IMR-90 (cell line): Measurements from ENCODE around the gene PGBD4. TPM values are rescaled to one million over a fixed set of nuclear protein-coding genes. Genes with fewer than 3 reads are reported as not detected.

ENCODE experiments used
- ATAC-seq: fragments of 200-7000 bp; cut with Tn5 transposase; 2 replicates; pipeline ENCODE4 v1.9.1; 2020; ENCODE audit warnings: low read depth, mild to moderate bottlenecking, moderate library complexity
- BruUV-seq: library from RNA; stranded (reverse); fragments of 400-500 nt; replicated peaks from 2 replicates; lab custom pipeline; 2021; lab: Mats Ljungman, UMichigan
- CTCF ChIA-PET: fragments of 300-600 bp; formaldehyde crosslinking; extraction: SDS; loops from one replicate; lab custom pipeline; 2021; ENCODE audit warnings: antibody characterized with exemption; lab: Yijun Ruan, JAX
- POLR2A ChIA-PET: fragments of 300-600 bp; sonication (Branson Sonifier 250); formaldehyde crosslinking; loops from one replicate; lab custom pipeline; 2022; ENCODE audit warnings: antibody characterized with exemption; ENCODE audit not compliant: unreplicated experiment; lab: Charles Lee
- DNase-seq: peaks from one replicate; pipeline ENCODE4 v3.0.0; 2013
- H2AFZ ChIP-seq: replicated peaks from 2 replicates; pipeline ENCODE3; 2013; ENCODE audit warnings: low read length, mild to moderate bottlenecking; ENCODE audit not compliant: poor library complexity
- H2AK5ac ChIP-seq: 2 replicates; pipeline ENCODE4 v1.6.1; 2013; ENCODE audit warnings: low read depth, low read length, inconsistent platforms
- H2AK9ac ChIP-seq: replicated peaks from 2 replicates; pipeline ENCODE3; 2013; ENCODE audit warnings: mild to moderate bottlenecking, low read depth, low read length, moderate library complexity; ENCODE audit not compliant: poor library complexity
- H2BK120ac ChIP-seq: 2 replicates; pipeline ENCODE4 v1.6.1; 2013; ENCODE audit warnings: low read depth, low read length, inconsistent platforms
- H2BK15ac ChIP-seq: 3 replicates; pipeline ENCODE4 v1.6.1; 2013; ENCODE audit warnings: low read depth, low read length, inconsistent platforms
- H2BK20ac ChIP-seq: 2 replicates; pipeline ENCODE4 v1.6.1; 2013; ENCODE audit warnings: low read depth, mild to moderate bottlenecking, inconsistent platforms, low read length, moderate library complexity
- H2BK5ac ChIP-seq: 2 replicates; pipeline ENCODE4 v1.6.1; 2013; ENCODE audit warnings: mild to moderate bottlenecking, low read depth, low read length, inconsistent platforms; ENCODE audit not compliant: poor library complexity, severe bottlenecking
- H3K14ac ChIP-seq: replicated peaks from 2 replicates; pipeline ENCODE4 v1.6.1; 2013; ENCODE audit warnings: low read depth, low read length, inconsistent platforms
- H3K18ac ChIP-seq: 2 replicates; pipeline ENCODE4 v1.6.1; 2013; ENCODE audit warnings: low read depth, low read length, control low read depth
- H3K23ac ChIP-seq: 2 replicates; pipeline ENCODE4 v1.6.1; 2013; ENCODE audit warnings: low read depth, low read length, inconsistent platforms
- H3K27ac ChIP-seq: 2 replicates; pipeline ENCODE4 v1.5.1; 2013; ENCODE audit warnings: mild to moderate bottlenecking, control low read depth, low read length; ENCODE audit not compliant: insufficient read depth
- H3K27me3 ChIP-seq: 2 replicates; pipeline ENCODE4 v1.6.1; 2013; ENCODE audit warnings: low read length; ENCODE audit not compliant: control insufficient read depth, insufficient read depth
- H3K36me3 ChIP-seq: 2 replicates; pipeline ENCODE4 v1.6.1; 2013; ENCODE audit warnings: low read length, mixed read lengths; ENCODE audit not compliant: control insufficient read depth, insufficient read depth
- H3K4ac ChIP-seq: 2 replicates; pipeline ENCODE4 v1.6.1; 2013; ENCODE audit warnings: low read depth, low read length, inconsistent platforms
- H3K4me1 ChIP-seq: 2 replicates; pipeline ENCODE4 v1.6.1; 2013; ENCODE audit warnings: low read length, mixed read lengths; ENCODE audit not compliant: control insufficient read depth, insufficient read depth
- H3K4me2 ChIP-seq: 2 replicates; pipeline ENCODE4 v1.6.1; 2013; ENCODE audit warnings: low read depth, mild to moderate bottlenecking, control low read depth, low read length, moderate library complexity
- H3K4me3 ChIP-seq: 2 replicates; pipeline ENCODE4 v1.5.1; 2013; ENCODE audit warnings: low read depth, mild to moderate bottlenecking, control low read depth, low read length, moderate library complexity; ENCODE audit not compliant: insufficient read depth
- H3K56ac ChIP-seq: 2 replicates; pipeline ENCODE4 v1.6.1; 2013; ENCODE audit warnings: low read length, inconsistent platforms; ENCODE audit not compliant: insufficient read depth; ENCODE audit errors: extremely low read depth
- H3K79me1 ChIP-seq, 2 experiments: 2 replicates each; pipeline ENCODE4 v1.6.1; 2013; ENCODE audit warnings: low read length in 2 of 2, inconsistent platforms in 1 of 2, low read depth in 1 of 2
- H3K9ac ChIP-seq: 2 replicates; pipeline ENCODE4 v1.6.1; 2013; ENCODE audit warnings: low read depth, low read length, control low read depth
- H3K9me1 ChIP-seq: 2 replicates; pipeline ENCODE4 v1.6.1; 2013; ENCODE audit warnings: low read length, inconsistent platforms; ENCODE audit not compliant: insufficient read depth
- H3K9me3 ChIP-seq: 2 replicates; pipeline ENCODE4 v1.6.1; 2013; ENCODE audit warnings: low read length; ENCODE audit not compliant: control insufficient read depth, insufficient read depth
- H4K20me1 ChIP-seq: 2 replicates; pipeline ENCODE4 v1.6.1; 2013; ENCODE audit warnings: low read length, inconsistent platforms; ENCODE audit not compliant: insufficient read depth
- H4K5ac ChIP-seq: 2 replicates; pipeline ENCODE4 v1.6.1; 2013; ENCODE audit warnings: mild to moderate bottlenecking, low read depth, low read length, control low read depth
- H4K8ac ChIP-seq, 2 experiments: 2 replicates each; pipeline ENCODE4 v1.6.1; 2013; ENCODE audit warnings: low read depth in 2 of 2, low read length in 2 of 2, control low read depth in 1 of 2, inconsistent platforms in 1 of 2
- H4K91ac ChIP-seq: 2 replicates; pipeline ENCODE4 v1.6.1; 2013; ENCODE audit warnings: low read depth, low read length, inconsistent platforms; ENCODE audit not compliant: insufficient read depth
- MAFK ChIP-seq: IDR thresholded peaks from 2 replicates; pipeline ENCODE4 v1.6.1; 2012; ENCODE audit warnings: low read depth, low read length, improper control_type of control experiment
- MXI1 ChIP-seq: IDR thresholded peaks from 2 replicates; pipeline ENCODE4 v1.6.1; 2012; ENCODE audit warnings: low read depth, mild to moderate bottlenecking, low read length, moderate library complexity, borderline replicate concordance
- RAD21 ChIP-seq: IDR thresholded peaks from 2 replicates; pipeline ENCODE4 v1.6.1; 2012; ENCODE audit warnings: low read length, improper control_type of control experiment
- RCOR1 ChIP-seq: IDR thresholded peaks from 2 replicates; pipeline ENCODE4 v1.6.1; 2012; ENCODE audit warnings: mild to moderate bottlenecking, low read length, improper control_type of control experiment; ENCODE audit not compliant: insufficient replicate concordance
- WGBS, 2 experiments: methylation state at CpG; one replicate each; pipeline versions ENCODE4 v1.1.5 to v1.1.7; 2013; ENCODE audit warnings: missing lambda C conversion rate in 2 of 2; ENCODE audit not compliant: insufficient read length in 1 of 2; ENCODE audit errors: extremely low coverage in 2 of 2; 5-methylcytosine and 5-hydroxymethylcytosine counted together
- dilution Hi-C: fragments of 300-500 bp; cut with HindIII; formaldehyde crosslinking; loops from one replicate; pipeline ENCODE4 v1.14.3; 2018; ENCODE audit warnings: low sequenced_read_pairs; ENCODE audit not compliant: unreplicated experiment
- in situ Hi-C: fragments of 300-500 bp; cut with MboI; formaldehyde crosslinking; loops from 3 replicates; pipeline ENCODE4 v1.14.3; 2019; ENCODE audit warnings: low sequenced_read_pairs, inconsistent platforms, mixed read lengths
- intact Hi-C: fragments of 100-400 bp; cut with micrococcal nuclease; formaldehyde crosslinking; loops from 2 replicates; pipeline ENCODE4 v1.10.0; 2022
- polyA plus RNA-seq, 3 experiments: library from polyadenylated mRNA; depleted of rRNA; stranded (reverse); fragments of >200 nt; gene quantifications; 2 replicates each; pipeline ENCODE4 v1.2.3, GENCODE V29; 2012; ENCODE audit warnings: low replicate concordance in 1 of 3
- total RNA-seq: library from RNA; depleted of rRNA; stranded (reverse); fragments of >200 nt; gene quantifications from 2 replicates; pipeline ENCODE4 v1.2.3, GENCODE V29; 2012

Gene PGBD4
- total and polyA plus RNA-seq, 2 of the 4 experiments (the other 2 are of a cell fraction): 0.89 to 1.3 TPM

DNA sequence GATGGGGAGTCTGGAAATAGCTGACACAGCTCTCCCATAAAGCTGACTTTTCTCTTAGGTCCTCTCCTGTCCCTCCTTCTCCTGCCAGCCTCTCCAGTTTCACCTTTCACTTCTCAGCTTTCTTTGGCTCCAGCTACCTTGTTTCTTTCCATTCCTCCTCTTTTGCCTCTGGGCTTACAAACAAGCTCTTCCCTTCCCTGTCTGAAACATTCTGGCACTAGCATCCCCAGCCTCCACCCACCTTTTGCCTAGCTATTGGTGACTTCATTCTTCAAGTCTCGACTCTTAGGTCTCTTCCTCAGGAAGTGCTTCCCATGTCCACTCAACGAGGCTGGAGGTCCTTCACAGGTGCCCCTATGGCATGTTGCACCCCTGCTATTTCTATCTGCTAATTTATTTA is 42.4 kb upstream of the PGBD4 start:
- TF ChIP-seq RCOR1 (no peak), RAD21 (no peak), MAFK (0 out of 2 replicates have a peak, but pooled peaks have one; percentile 21), MXI1 (no peak)
- Histone ChIP-seq H4K8ac (no peak overlapping the region), H2AK9ac (no peak overlapping the region), H3K9me3 (no peaks in the 10 kb centered on the region), H3K9ac (no peak overlapping the region), H3K23ac (no peak overlapping the region; the same call in 1 of the 2 replicates), H3K4me1 (peaks cover 7% of the 10 kb centered on the region), H3K9me1 (peaks cover 6% of the 10 kb centered on the region), H2BK120ac (peak overlapping the region; percentile 40; the same call in 1 of the 2 replicates), H2AFZ (peak overlapping the region; percentile 4), H4K91ac (no peak overlapping the region), H3K79me1 (no peaks in the 10 kb centered on the region), H3K4me3 (no peak overlapping the region), H2BK20ac (0 out of 2 replicates have a peak overlapping the region, but pooled peaks have one; percentile 3), H3K56ac (no peak overlapping the region), H2BK15ac (0 out of 3 replicates have a peak overlapping the region, but pooled peaks have one; percentile 60), H3K18ac (no peak overlapping the region), H3K4ac (no peak overlapping the region), H4K5ac (no peak overlapping the region), H2BK5ac (no peak overlapping the region), H3K14ac (no peak overlapping the region), H2AK5ac (0 out of 2 replicates have a peak overlapping the region, but pooled peaks have one; percentile 1), H3K36me3 (no peaks in the 10 kb centered on the region), H3K27me3 (no peaks in the 10 kb centered on the region), H3K4me2 (no peak overlapping the region), H4K20me1 (no peaks in the 10 kb centered on the region), H3K27ac (no peak overlapping the region)
- dilution Hi-C loops: no loop called here
- ATAC-seq (no peak), DNase-seq (no peak)
- POLR2A ChIA-PET: no interaction called here
- no TSS peak for BruUV-seq
- 80% methylated on average over 1 of the region's 2 CpGs; no CpG with 5 or more reads in 1 of the 2 experiments for WGBS, 2 experiments
- CTCF ChIA-PET: no interaction called here
- in situ Hi-C loops: no loop called here
- intact Hi-C loops: no loop called here
